Measurements from ENCODE around the gene ZNF850. TPM values are rescaled to one million over a fixed set of nuclear protein-coding genes. Genes with fewer than 3 reads are reported as not detected.

Gene ZNF850
- 2.5 and 3.2 TPM in 2 replicates for total RNA-seq

DNA sequence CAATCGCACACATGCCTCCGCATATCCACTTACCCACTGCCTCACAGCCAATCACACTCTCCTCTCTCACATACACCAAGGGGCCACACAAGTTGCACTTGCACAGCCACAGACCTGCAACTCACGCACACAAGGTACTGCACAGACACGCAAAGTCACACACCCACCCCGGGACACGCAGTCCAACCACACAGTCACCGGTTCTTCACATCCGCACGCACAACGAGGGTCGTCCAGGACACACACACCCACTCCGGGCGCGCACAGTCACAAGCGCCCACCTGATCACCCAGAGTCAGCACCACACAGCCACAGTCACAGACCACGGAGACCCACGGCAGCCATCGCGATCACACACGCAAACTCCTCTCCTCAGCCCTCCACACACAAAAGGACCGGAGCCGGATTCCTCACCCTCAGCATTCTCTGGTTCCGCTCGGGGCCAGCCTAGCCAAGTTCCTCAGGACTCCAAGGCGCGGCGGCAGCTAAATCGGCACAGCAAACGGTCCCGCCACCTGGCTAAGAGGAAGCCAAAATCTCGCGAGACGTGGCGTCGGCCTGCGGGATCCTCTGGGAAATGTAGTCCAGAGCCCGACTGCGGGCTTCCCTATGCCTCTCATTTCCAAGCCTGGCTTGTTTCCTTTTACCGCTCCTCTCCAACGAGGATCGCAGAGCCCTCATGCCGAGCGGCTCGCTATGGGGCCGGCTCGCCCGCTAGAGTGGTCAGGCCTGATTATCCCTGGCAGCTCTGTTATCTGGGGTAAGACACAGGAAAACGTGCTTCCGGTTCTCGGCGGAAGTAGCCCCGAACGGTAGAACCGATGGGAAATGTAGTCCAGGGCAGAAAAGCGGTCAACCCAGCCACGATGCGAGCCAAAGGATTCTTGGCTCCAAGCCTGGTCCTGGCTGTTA lies at the start of gene ZNF850:
TSS of gene ZNF850 (minus strand) at position 497 of the 912 bp plus-strand sequence. CDS start 10,201 bp downstream, outside the sequence.
- peaks cover 11% of the 10 kb centered on the region for H3K79me2 ChIP-seq (ENCODE audit: insufficient read depth, low read length)
- peak; percentile 96 for DNase-seq (ENCODE audit: insufficient read length, low spot score, missing footprints)
- peak within 1 kb of the TSS; percentile 99 for H2AFZ ChIP-seq (ENCODE audit: low read length)
- no peaks in the 10 kb centered on the region for H3K9me3 ChIP-seq (ENCODE audit: low read depth, low read length)
- no peaks in the 10 kb centered on the region for H3K27me3 ChIP-seq (ENCODE audit: insufficient read depth, low read length)
- H3K27ac ChIP-seq (ENCODE audit: low read depth, low read length), result peak within 1 kb of the TSS; percentile 65
- TF ChIP-seq CTCF (IDR thresholded peaks at IDR 0.05; ENCODE audit: extremely low read depth, low read depth, low read length), result no peak
- H3K36me3 ChIP-seq (ENCODE audit: insufficient read depth, low read length), result no peaks in the 10 kb centered on the region
- peak within 1 kb of the TSS; percentile 97 for H3K4me2 ChIP-seq (ENCODE audit: insufficient read depth, low read length)
- peaks cover 11% of the 10 kb centered on the region for H3K4me1 ChIP-seq (ENCODE audit: insufficient read depth, low read length)
- H3K4me3 ChIP-seq (ENCODE audit: insufficient read depth, low read length), result peak within 1 kb of the TSS; percentile 83
- no peaks in the 10 kb centered on the region for H4K20me1 ChIP-seq (ENCODE audit: insufficient read depth, low read length)

DNA sequence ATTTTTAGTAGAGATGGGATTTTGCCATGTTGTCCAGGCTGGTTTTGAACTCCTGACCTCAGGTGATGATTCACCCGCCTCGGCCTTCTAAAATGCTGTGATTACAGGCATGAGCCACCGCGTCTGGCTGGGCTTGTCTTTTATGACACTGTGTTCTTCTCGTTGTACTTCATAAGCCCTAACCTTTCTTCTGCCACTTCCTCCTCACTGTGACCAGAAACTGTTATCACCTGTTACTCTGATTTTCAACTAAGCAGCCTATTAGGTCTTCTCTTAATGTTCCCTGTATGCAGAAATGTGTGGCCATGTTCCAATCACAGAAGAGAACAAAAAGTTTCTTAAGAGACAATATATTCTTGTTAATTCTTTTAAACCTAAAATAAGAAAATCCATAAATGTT lies 49.2 kb upstream of the ZNF850 start:
- H3K27ac ChIP-seq (ENCODE audit: low read depth, low read length), result no peak overlapping the region
- DNase-seq (ENCODE audit: insufficient read length, low spot score, missing footprints), result no peak
- H3K36me3 ChIP-seq (ENCODE audit: insufficient read depth, low read length), result peaks cover 63% of the 10 kb centered on the region
- H3K4me2 ChIP-seq (ENCODE audit: insufficient read depth, low read length), result no peak overlapping the region
- H3K4me1 ChIP-seq (ENCODE audit: insufficient read depth, low read length), result no peaks in the 10 kb centered on the region
- no peaks in the 10 kb centered on the region for H4K20me1 ChIP-seq (ENCODE audit: insufficient read depth, low read length)
- no peak overlapping the region for H2AFZ ChIP-seq (ENCODE audit: low read length)
- TF ChIP-seq CTCF (IDR thresholded peaks at IDR 0.05; ENCODE audit: extremely low read depth, low read depth, low read length), result no peak
- no peak overlapping the region for H3K4me3 ChIP-seq (ENCODE audit: insufficient read depth, low read length)
- H3K79me2 ChIP-seq (ENCODE audit: insufficient read depth, low read length), result no peaks in the 10 kb centered on the region
- peaks cover 51% of the 10 kb centered on the region for H3K9me3 ChIP-seq (ENCODE audit: low read depth, low read length)
- H3K27me3 ChIP-seq (ENCODE audit: insufficient read depth, low read length), result no peaks in the 10 kb centered on the region

GRCh38 chr19:36819130-36819630 lies 46.6 kb upstream of the ZNF850 start:
- DNase-seq (ENCODE audit: insufficient read length, low spot score, missing footprints), result no peak
- Histone ChIP-seq H3K36me3 (ENCODE audit: insufficient read depth, low read length) (peaks cover 59% of the 10 kb centered on the region), H3K9me3 (ENCODE audit: low read depth, low read length) (peaks cover 62% of the 10 kb centered on the region)

More at GRCh38 chr19:36819130-36819630, 46.6 kb upstream of the ZNF850 start:
- H3K79me2 ChIP-seq (ENCODE audit: insufficient read depth, low read length), result no peaks in the 10 kb centered on the region
- no peaks in the 10 kb centered on the region for H3K27me3 ChIP-seq (ENCODE audit: insufficient read depth, low read length)
- no peaks in the 10 kb centered on the region for H4K20me1 ChIP-seq (ENCODE audit: insufficient read depth, low read length)
- H3K4me3 ChIP-seq (ENCODE audit: insufficient read depth, low read length), result no peak overlapping the region
- no peak for TF ChIP-seq CTCF (IDR thresholded peaks at IDR 0.05; ENCODE audit: extremely low read depth, low read depth, low read length)
- H3K4me1 ChIP-seq (ENCODE audit: insufficient read depth, low read length), result no peaks in the 10 kb centered on the region
- H3K4me2 ChIP-seq (ENCODE audit: insufficient read depth, low read length), result no peak overlapping the region
- H3K27ac ChIP-seq (ENCODE audit: low read depth, low read length), result no peak overlapping the region
- H2AFZ ChIP-seq (ENCODE audit: low read length), result no peak overlapping the region
